Gastrocnemius medialis (tissue), 4 donors: ENCODE data around the gene GPR61. TPM values are rescaled to one million over a fixed set of nuclear protein-coding genes. Genes with fewer than 3 reads are reported as not detected.

ENCODE experiments used
- ATAC-seq, 2 donors: fragments of 150-250 bp; one replicate each; pipeline ENCODE4 v1.9.1; 2016
- DNase-seq, 2 donors: peaks; one replicate each; pipeline ENCODE4 v3.0.0-alpha.2; 2019
- H3K27ac ChIP-seq, 4 donors: fragments of 200-600 bp; sonication (generic); 1 replicate in 1 of 4; 2 replicates in 3 of 4; pipeline ENCODE4 v1.5.1; 2016 to 2018; ENCODE audit warnings: mild to moderate bottlenecking in 2 of 4, moderate library complexity in 1 of 4
- H3K27me3 ChIP-seq, 3 donors: fragments of 200-600 bp; sonication (generic) in 2 of 3; 1 replicate in 1 of 3; 2 replicates in 2 of 3; pipeline versions ENCODE4 v1.5.1 to v1.6.0; 2016 to 2019; ENCODE audit warnings: mild to moderate bottlenecking in 1 of 3, moderate library complexity in 1 of 3
- H3K36me3 ChIP-seq, 2 donors: fragments of 200-600 bp; sonication (generic) in 1 of 2; one replicate each; pipeline ENCODE4 v1.5.1; 2017 to 2018
- H3K4me1 ChIP-seq, 2 donors: fragments of 200-600 bp; sonication (generic) in 1 of 2; one replicate each; pipeline ENCODE4 v1.5.1; 2016 to 2017; ENCODE audit warnings: mild to moderate bottlenecking in 2 of 2
- H3K4me3 ChIP-seq, 4 donors: fragments of 200-600 bp; sonication (generic) in 3 of 4; 1 replicate in 1 of 4; 2 replicates in 3 of 4; pipeline ENCODE4 v1.5.1; 2016 to 2019; ENCODE audit warnings: mild to moderate bottlenecking in 2 of 4
- H3K9me3 ChIP-seq, 3 donors: fragments of 200-600 bp; sonication (generic) in 2 of 3; 1 replicate in 1 of 3; 2 replicates in 2 of 3; pipeline ENCODE4 v1.5.1; 2016 to 2019
- CTCF ChIP-seq, 5 experiments: fragments of 450-650 bp in 3 of 5; fragments of 200-600 bp in 2 of 5; sonication (generic) in 2 of 5; IDR thresholded peaks in 4 of 5; conservative IDR thresholded peaks in 1 of 5; 1 replicate in 4 of 5; 2 replicates in 1 of 5; pipeline ENCODE4 v1.5.1; 2016 to 2019; ENCODE audit warnings: antibody characterized with exemption in 5 of 5, mild to moderate bottlenecking in 3 of 5, moderate library complexity in 3 of 5
- POLR2A ChIP-seq, 2 donors: fragments of 450-650 bp; IDR thresholded peaks; one replicate each; pipeline ENCODE4 v1.6.1; 2017; ENCODE audit warnings: antibody characterized with exemption in 2 of 2, mild to moderate bottlenecking in 2 of 2, moderate library complexity in 2 of 2
- in situ Hi-C, 4 donors: fragments of 200-750 bp; cut with MboI; loops; one replicate each; pipeline versions ENCODE4 v1.15.0 to v1.8.0; 2017; ENCODE audit warnings: low sequenced_read_pairs in 4 of 4
- intact Hi-C: fragments of 100-400 bp; cut with DNase I; formaldehyde crosslinking; loops from one replicate; pipeline ENCODE4 v1.15.1; 2023; ENCODE audit warnings: low total_unique reads
- total RNA-seq, 4 donors: library from RNA; depleted of rRNA; stranded (reverse); fragments of >200 nt; gene quantifications; one replicate each; pipeline versions ENCODE4 v1.1.0 to v1.2.3, GENCODE V29; 2016

GPR61 gene
- total RNA-seq, 4 donors from 2014 or later: not detected

DNA sequence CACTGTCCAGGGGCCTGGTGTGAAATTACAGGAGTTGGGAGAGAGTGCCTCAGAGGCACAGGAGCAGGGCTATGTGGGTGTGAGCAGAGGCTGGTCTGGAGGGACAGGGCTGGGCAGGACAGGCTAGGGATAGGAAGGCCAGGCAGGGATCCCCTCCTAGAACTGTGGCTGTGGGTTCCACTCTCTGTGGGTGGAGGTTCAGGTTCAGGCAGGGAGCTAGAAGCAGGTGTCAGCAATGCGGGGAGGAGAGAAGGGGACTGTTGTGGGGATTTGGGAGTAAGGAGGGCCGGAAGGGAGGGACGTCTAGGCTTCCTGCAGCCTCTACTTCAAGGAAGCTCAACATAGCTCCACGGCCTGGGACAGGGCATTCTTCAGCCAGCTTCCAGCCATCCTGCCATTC lies 8.3 kb upstream of the GPR61 start:
- TF ChIP-seq POLR2A (IDR thresholded peaks at IDR 0.05): no peak
- TF ChIP-seq CTCF (IDR thresholded peaks at IDR 0.05 in 4 of 5, conservative IDR thresholded peaks at IDR 0.05 in 1 of 5): no peak
- Histone ChIP-seq H3K4me1 (peaks cover 59% of the 10 kb centered on the region in 2 donors), H3K27ac (peak overlapping the region; percentile 79 to 95 (median 90)), H3K4me3 (no peak overlapping the region), H3K36me3 (no peaks in the 10 kb centered on the region), H3K9me3 (no peaks in the 10 kb centered on the region), H3K27me3 (no peaks in the 10 kb centered on the region)
- in situ Hi-C loops (loop anchor here (5.0 to 25.0 kb wide), 4 partner anchors 34 to 257 kb away; partner anchors contain the start of genes CYB561D1 (in 2 of the 4) and PSRC1 (in 1 of the 4)), intact Hi-C loops (loop anchor here (5.0 kb wide), 3 partner anchors 104 to 319 kb away; partner anchors contain the start of genes PSMA5 and SARS1)
- peak in 1 of 2 donors; percentile 60 for DNase-seq
- no peak for ATAC-seq

DNA sequence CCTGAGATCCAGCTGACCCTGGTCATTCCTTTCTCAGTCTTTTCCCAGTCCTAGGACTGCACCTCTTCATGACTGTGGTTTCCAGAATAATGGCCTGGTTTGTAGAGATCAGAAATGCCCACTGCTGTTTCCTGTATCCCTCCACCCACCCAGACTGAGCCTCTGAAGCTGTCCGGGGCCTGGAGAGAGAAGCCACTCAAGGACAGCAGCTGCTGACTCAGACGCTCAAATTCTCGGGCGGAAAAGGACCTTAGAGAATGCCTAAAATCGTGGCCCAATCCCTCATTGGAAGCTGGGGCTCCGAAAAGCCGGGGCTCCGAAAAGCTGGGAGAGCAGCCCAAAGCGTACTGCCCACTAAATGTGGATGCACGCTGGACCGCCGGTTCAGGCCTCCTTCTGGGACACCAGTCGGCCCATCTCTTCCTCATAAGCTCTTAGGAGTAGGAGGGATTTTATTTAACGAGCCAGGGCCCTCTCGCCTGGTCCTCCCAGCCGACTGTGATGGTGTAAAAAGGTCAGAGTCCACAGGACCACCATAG lies 7.8 kb upstream of the GPR61 start:
- DNase-seq (no peak), ATAC-seq (no peak)
- H3K36me3 ChIP-seq: no peaks in the 10 kb centered on the region
- intact Hi-C loops: loop anchor here (1.0 to 5.0 kb wide), 6 partner anchors 34 to 320 kb away; partner anchors contain the start of genes PSMA5 and SARS1
- in situ Hi-C loops: loop anchor here (5.0 to 25.0 kb wide), 4 partner anchors 35 to 257 kb away; partner anchors contain the start of genes CYB561D1 (in 2 of the 4) and PSRC1 (in 1 of the 4)
- H3K4me3 ChIP-seq: peak overlapping the region in 3 of 4 donors; percentile 18 to 37 (median 34)
- H3K27ac ChIP-seq: peak overlapping the region; percentile 79 to 95 (median 90)
- TF ChIP-seq POLR2A (IDR thresholded peaks at IDR 0.05) (no peak), CTCF (IDR thresholded peaks at IDR 0.05 in 4 of 5, conservative IDR thresholded peaks at IDR 0.05 in 1 of 5) (no peak)
- no peaks in the 10 kb centered on the region for H3K27me3 ChIP-seq
- no peaks in the 10 kb centered on the region for H3K9me3 ChIP-seq
- H3K4me1 ChIP-seq: peaks cover 62 to 64% of the 10 kb centered on the region in 2 donors

DNA sequence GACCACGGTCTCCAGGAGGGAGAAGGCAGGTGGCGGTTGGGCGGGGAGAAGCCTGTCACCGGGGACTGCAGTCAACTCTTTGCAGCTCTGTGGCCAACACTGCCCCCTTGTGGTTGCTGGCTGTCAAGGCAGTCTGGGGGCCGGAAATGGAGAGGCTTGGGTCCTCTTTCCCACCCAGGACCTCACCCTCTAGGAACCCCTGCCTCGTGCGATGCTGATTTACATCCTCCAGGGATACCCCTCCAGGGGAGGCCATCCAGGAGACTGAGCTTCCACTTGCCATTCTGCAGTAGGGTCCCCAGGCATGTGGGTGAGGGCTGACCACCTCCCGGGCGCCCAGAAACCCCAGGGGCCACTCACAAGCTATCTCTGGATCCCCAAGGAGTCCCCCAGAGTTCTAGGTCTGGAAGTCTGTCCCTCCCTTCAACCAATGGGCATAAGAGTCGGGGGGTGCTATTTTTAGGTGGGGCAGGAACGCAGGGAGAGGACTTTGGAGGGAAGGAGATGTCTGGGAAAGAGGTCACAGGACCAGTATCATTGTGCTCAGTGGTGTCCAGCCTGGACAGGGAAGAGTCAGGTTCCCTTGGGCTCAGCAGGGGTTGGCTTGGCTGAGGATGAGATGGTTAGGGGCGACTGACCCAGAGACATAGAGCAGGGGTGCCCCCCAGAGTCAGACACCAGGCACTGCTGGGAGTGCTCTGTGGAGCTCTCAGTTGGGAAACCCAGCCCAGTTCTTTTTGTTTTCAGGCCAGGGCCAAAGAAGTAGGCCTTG lies 7.1 kb upstream of the GPR61 start:
- Histone ChIP-seq H3K36me3 (no peaks in the 10 kb centered on the region), H3K27me3 (no peaks in the 10 kb centered on the region), H3K4me3 (peak overlapping the region in 3 of 4 donors; percentile 18 to 37 (median 34)), H3K4me1 (peaks cover 62 to 70% of the 10 kb centered on the region in 2 donors), H3K27ac (peak overlapping the region; percentile 79 to 95 (median 90)), H3K9me3 (no peaks in the 10 kb centered on the region)
- peak; percentile 51 to 60 for ATAC-seq
- no peak for TF ChIP-seq POLR2A (IDR thresholded peaks at IDR 0.05)
- peak; percentile 96 to 99 (median 98) for TF ChIP-seq CTCF (IDR thresholded peaks at IDR 0.05 in 4 of 5, conservative IDR thresholded peaks at IDR 0.05 in 1 of 5)
- intact Hi-C loops (loop anchor here (1.0 to 5.0 kb wide), 6 partner anchors 34 to 320 kb away; partner anchors contain the start of genes PSMA5 and SARS1), in situ Hi-C loops (loop anchor here (5.0 to 25.0 kb wide), 4 partner anchors 35 to 258 kb away; partner anchors contain the start of genes CYB561D1 (in 2 of the 4) and PSRC1 (in 1 of the 4))
- DNase-seq: peak; percentile 69 to 81

GRCh38 chr1:109534307-109534858 lies 5.3 kb upstream of the GPR61 start:
- H3K27me3 ChIP-seq: no peaks in the 10 kb centered on the region
- DNase-seq: no peak
- in situ Hi-C loops: loop anchor here (5.0 to 25.0 kb wide), 4 partner anchors 37 to 260 kb away; partner anchors contain the start of genes CYB561D1 (in 2 of the 4) and PSRC1 (in 1 of the 4)
- H3K27ac ChIP-seq: peak overlapping the region; percentile 82 to 95 (median 90)
- no peaks in the 10 kb centered on the region for H3K9me3 ChIP-seq
- no peak overlapping the region for H3K4me3 ChIP-seq
- no peak for ATAC-seq
- H3K36me3 ChIP-seq: no peaks in the 10 kb centered on the region
- intact Hi-C loops: loop anchor here (5.0 kb wide), 3 partner anchors 107 to 322 kb away; partner anchors contain the start of genes PSMA5 and SARS1
- H3K4me1 ChIP-seq: peaks cover 61 to 72% of the 10 kb centered on the region in 2 donors
- TF ChIP-seq POLR2A (IDR thresholded peaks at IDR 0.05) (no peak), CTCF (IDR thresholded peaks at IDR 0.05 in 4 of 5, conservative IDR thresholded peaks at IDR 0.05 in 1 of 5) (no peak)
